ENCODE data around the gene GAB1.

GRCh38 chr4:143306788-143307187, 29.9 kb upstream of the GAB1 start:
- TF ChIP-seq, protein P1, sequence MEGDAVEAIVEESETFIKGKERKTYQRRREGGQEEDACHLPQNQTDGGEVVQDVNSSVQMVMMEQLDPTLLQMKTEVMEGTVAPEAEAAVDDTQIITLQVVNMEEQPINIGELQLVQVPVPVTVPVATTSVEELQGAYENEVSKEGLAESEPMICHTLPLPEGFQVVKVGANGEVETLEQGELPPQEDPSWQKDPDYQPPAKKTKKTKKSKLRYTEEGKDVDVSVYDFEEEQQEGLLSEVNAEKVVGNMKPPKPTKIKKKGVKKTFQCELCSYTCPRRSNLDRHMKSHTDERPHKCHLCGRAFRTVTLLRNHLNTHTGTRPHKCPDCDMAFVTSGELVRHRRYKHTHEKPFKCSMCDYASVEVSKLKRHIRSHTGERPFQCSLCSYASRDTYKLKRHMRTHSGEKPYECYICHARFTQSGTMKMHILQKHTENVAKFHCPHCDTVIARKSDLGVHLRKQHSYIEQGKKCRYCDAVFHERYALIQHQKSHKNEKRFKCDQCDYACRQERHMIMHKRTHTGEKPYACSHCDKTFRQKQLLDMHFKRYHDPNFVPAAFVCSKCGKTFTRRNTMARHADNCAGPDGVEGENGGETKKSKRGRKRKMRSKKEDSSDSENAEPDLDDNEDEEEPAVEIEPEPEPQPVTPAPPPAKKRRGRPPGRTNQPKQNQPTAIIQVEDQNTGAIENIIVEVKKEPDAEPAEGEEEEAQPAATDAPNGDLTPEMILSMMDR (IDR thresholded peaks at IDR 0.05): no peak
- no peak for TF ChIP-seq POLR2A (IDR thresholded peaks at IDR 0.05)

All from esophagus squamous epithelium (tissue), 4 donors.